HUDEP-2 (cell line): Measurements from ENCODE around the gene BIK.
A peak's percentile ranks its signal among the peaks of the same experiment; 100 is the strongest.
"Not testable (repeated sequence)": the region's sequence is repeated elsewhere in the genome, so short reads cannot be mapped to it uniquely, and the experiment has no call there.

Experiments used
- DNase-seq, 76 experiments: peaks; one replicate each; lab custom pipeline; 2025; ENCODE audit not compliant: unreplicated experiment in 76 of 76; lab: John Stamatoyannopoulos, UW

BIK gene

GRCh38 chr22:43104056-43104625, 6.4 kb upstream of the BIK start:
- peak in 73 of 76 experiments; percentile 56 to 93 (median 80) for DNase-seq

DNA sequence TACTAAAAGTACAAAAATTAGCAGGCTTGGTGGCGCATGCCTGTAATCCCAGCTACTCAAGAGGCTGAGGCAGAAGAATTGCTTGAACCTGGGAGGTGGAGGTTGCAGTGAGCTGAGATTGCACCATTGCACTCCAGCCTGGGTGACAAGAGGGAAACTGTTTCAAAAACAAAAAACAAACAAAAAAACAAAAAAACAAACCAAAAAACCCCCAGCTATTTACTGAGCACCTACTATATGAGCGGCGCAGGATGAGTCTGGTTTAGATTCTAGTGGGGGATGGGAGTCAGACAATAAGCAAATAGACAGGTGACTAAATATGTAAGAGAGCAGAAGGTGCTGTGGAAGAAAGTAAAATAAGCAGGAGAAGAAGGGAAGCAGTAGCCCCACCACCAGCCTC, 5.6 kb upstream of the BIK start:
- DNase-seq = not testable (repeated sequence)

GRCh38 chr22:43106302-43106701, 4.2 kb upstream of the BIK start:
- DNase-seq = no peak

DNA sequence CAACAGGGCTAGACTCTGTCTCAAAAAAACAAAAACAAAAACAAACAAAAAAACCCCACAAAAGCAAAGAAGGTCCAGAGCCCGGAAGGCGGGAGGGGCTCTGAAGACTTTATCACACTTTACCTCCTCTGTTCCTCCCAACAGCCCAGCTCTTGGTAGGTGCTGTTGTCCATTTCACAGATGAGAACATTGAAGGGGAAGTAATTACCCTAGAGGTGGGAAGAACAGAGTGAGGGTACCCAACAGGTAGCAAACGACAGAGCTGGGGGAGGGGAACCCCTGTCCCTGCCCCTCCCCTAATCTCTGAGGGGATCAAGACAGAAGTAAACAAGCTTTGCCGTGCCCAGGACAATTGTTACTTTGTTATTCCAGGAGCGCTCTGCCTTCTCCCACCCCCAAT, 1.0 kb upstream of the BIK start:
- no peak for DNase-seq

DNA sequence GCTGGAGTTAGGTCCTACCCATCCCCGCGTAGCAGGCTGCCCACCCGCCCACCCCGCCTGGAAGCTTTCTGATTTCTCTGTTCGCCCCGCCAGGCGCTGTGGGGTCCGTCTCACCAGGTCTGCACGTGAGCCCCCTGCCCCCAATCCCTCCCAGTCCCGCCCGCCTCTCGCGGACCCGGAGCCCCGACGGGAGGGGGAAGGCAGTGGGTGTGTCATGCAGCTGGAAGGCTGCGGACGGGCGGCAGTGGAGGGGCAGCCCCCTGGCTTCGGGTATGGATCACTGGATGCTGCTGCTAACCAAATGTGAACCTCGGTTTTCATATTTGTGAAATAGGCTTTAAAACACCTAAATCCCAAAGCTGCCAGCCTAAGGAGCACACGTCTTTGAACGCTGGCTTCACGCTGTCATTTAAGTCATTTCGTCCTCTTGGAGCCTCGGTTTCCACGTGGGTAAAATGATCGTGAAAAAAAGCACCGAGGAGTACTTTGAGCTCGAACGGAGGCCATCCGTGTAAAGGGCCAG, 568 bp upstream of the BIK start:
- peak in 12 of 76 experiments; percentile 80 to 100 (median 98) for DNase-seq

DNA sequence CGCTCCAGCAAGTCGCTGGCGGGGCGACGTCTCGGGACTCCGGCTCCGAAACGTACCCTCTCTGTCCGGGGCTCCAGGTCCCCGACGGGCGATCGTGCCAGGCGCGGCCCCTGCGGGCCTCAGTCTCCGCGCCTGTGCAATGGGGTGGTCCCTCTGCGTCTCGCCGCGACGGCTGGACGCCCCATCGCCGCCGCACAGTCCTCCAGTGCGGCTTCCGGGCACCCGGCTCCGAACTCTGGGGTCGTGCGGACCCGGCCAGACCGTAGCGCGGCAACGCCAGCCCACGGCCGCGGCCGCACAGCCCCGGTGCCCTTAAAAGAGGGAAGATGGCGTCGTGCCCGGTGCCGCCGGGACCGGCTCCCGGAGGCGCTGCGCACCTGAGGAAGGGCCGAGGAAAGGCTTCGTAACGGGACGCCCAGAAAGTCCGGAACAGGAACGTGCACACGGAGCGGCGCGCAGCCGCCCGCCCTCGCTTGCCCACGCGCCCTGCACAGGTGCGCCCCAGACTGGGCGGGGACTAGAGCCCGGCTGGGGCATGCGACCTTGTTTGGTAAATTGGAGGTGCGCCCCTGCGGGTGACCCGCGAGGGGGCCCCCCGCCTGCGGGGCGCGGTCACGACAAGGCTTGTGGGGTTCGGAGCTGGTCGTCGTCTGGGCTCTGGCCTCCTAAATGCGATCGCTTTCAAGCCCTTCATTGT, 525 bp downstream of the BIK start:
- DNase-seq = peak in 9 of 76 experiments; percentile 5 to 27 (median 15)

DNA sequence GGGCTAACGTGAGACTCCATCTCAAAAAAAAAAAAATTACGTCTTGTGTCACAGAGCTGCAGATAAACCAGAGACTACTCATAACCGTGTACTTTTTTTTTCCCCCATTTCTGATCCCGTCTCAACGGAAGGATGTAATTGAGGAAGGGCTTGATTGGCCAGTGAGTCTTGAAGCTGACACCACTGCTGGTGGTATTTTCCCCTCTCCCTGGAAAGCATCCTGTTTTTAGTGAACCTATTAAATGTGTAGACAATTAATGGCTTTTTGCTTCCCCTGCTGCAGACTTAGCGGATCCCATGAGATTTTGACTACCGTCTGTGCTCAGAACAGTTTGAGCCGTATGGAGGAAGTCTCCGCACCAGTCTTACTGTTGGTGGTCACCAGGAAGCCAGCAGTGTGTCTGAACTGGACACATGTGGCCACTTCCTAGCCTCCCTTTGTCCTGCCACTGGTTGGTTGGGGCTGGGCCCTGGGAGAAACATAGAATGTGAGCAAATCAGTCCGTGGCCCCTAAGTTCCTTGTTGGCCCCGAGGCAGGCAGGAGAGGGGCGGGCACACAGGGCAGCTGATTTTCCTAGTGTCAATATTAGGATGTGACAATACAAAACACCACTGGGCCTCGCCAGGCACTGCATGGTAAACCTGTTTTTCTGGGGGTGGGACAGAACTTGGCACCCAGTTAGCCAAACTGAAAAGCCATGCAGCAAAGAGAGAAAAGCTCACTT, 3.1 kb downstream of the BIK start:
- no peak for DNase-seq

GRCh38 chr22:43114958-43115357, 4.4 kb downstream of the BIK start:
- DNase-seq = no peak

DNA sequence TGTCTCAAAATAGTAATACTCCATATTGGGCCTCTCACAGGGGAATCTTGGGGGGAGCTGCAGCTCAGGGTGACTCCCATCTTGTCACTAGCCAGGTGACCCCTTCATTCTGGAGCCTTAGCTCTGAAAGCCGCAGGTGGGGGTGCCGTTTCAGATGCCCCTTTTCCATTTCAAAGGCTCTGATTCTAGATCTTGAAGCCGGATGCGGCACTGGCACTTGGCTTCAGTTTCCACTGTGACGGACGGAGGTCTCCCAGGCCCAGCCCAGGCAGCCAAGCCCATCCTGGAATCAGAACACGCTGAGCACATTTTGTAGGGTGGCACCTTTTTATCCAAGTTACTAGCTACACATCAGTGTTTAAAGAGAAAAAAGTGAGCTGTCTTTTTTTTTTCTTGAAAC, 6.4 kb downstream of the BIK start:
- no peak for DNase-seq

- peak in 4 of 76 experiments; percentile 8 to 23 (median 16) for DNase-seq
Observed at GRCh38 chr22:43118024-43118849, 7.7 kb downstream of the BIK start.

DNA sequence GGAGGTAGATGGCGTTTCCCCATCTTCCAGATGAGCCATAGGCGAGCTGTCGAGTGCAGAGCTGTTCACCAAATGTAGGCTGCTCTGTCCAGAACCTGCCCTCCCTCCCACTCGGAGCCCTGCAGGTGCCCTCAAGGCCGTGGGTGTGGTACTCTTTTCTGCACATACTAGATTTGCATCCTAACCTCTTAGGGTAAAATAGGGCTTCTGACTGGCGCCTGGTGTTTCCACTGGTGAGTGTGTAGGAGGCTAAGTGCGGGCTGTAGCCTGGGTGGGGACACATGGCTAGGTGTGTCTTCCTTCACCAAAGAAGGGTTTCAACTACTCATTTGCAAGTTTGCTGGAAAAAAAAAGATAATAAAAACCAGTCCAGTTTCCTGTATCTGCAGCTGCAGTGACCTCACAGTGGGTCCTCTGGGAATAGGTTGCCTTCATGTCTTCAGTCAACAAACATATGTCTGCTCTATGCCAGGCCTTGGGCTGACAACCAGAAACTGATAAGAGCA, 8.5 kb downstream of the BIK start:
- peak in 13 of 76 experiments; percentile 12 to 48 (median 25) for DNase-seq

- DNase-seq = peak in 1 of 76 experiments; percentile 6
Observed at GRCh38 chr22:43126501-43127165, 16.1 kb downstream of the BIK start.

GRCh38 chr22:43127166-43127908, 16.8 kb downstream of the BIK start:
- DNase-seq = peak in 12 of 76 experiments; percentile 6 to 48 (median 18)

DNA sequence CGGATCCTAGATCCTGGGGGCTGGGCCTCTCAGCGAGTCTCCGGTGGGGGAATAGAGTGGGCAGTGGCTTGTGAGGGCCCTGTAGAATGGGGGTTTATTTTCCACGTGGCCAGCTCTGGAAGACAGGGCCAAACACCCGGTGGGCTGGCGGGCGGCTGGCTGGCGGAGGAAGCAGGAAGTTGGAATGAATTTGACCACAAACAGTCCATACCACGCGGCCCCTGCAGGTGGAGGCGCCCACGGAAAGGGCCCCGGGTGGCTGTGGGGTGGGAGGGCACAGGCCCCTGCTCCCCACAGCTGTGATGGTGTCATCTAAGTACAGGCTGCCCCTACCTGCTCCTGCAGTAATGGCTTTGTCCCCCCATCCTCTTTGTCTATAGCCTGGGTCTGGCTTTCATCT, 17.6 kb downstream of the BIK start:
- DNase-seq = no peak

- DNase-seq = peak in 22 of 76 experiments; percentile 7 to 39 (median 18)
Observed at GRCh38 chr22:43128928-43129424, 18.4 kb downstream of the BIK start.

DNA sequence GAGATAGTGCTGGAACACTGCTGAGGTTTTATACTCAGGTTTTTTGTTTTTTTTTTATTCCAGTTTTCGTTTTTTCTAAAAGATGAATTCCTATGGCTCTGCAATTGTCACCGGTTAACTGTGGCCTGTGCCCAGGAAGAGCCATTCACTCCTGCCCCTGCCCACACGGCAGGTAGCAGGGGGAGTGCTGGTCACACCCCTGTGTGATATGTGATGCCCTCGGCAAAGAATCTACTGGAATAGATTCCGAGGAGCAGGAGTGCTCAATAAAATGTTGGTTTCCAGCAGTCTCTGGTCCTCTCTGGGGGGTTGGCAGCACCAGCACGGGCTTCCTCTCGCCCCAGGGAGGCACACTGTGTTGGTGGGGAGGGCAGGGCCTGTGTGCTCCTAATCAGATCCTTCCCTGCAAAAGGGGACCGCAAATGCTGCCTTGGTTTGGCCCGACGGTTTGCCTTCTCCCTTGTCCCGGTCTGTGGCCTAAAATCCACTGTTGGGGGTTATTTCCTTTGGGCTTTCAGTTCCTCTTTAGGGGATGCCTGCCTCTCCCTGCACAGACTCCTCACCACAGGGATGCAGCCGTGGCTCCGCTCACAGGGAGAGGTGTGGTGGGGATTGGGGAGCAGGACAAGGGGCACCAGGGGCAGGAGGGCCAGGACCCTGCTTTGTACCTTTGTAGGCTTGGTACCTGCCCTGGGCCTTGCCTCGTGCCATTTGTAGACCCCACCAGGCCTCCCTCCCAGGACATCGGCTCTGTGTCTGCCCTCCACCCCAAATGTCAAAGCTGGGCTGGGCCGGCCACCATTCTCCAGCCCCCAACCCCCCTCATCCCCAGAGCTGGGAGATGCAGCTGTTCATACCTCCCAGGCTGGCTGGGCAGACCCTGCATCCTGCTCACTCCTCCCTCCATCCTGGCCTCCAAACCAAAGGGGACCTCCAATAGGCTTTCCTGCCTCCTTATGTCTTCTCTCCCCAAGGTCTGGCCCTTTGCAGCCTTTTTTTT, 19.2 kb downstream of the BIK start:
- DNase-seq = peak in 30 of 76 experiments; percentile 6 to 48 (median 28)

- no peak for DNase-seq
Observed at GRCh38 chr22:43131773-43132501, 21.4 kb downstream of the BIK start.
